Fibroblast of skin of abdomen (primary cell): ENCODE measurements around the gene VSTM1.

ENCODE experiments used
- DNase-seq: peaks from one replicate; pipeline ENCODE4 v3.0.0-alpha.2; 2013

The VSTM1 gene

DNA sequence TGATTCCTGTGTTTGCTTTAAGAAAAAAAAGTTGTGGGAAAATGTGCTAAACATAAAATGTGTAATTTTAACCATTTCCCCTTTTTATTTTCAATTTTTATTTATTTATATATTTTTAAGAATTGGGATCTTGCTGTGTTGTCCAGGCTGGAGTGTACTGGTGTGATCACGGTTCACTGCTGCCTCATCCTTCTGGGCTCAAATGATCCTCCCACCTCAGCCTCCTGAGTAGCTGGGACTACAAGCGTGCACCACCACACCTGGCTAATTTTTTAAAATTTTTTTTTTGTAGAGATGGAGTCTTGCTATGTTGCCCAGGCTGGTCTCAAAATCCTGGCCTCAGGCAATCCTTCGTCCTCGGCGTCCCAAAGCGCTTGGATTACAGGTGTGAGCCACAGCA, 53.2 kb downstream of the VSTM1 start:
- DNase-seq = no peak

DNA sequence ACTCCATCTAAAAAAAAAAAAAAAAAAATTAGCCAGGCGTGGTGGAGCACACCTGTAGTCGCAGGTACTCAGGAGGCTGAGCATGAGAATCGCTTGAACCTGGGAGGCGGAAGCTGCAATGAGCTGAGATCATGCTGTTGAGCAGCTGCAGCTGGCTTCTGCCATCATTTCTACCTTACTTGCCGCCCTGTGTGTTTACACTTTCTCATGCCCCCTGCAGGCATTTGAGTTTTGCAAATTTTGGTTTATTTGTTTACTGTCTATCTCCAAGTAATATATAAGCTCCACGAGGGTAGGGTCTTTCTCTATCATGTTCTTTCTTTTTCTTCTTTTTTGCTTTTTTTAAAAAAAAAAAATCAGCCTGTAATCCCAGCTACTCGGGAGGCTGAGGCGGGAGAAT, 54.3 kb downstream of the VSTM1 start:
- DNase-seq = no peak

DNA sequence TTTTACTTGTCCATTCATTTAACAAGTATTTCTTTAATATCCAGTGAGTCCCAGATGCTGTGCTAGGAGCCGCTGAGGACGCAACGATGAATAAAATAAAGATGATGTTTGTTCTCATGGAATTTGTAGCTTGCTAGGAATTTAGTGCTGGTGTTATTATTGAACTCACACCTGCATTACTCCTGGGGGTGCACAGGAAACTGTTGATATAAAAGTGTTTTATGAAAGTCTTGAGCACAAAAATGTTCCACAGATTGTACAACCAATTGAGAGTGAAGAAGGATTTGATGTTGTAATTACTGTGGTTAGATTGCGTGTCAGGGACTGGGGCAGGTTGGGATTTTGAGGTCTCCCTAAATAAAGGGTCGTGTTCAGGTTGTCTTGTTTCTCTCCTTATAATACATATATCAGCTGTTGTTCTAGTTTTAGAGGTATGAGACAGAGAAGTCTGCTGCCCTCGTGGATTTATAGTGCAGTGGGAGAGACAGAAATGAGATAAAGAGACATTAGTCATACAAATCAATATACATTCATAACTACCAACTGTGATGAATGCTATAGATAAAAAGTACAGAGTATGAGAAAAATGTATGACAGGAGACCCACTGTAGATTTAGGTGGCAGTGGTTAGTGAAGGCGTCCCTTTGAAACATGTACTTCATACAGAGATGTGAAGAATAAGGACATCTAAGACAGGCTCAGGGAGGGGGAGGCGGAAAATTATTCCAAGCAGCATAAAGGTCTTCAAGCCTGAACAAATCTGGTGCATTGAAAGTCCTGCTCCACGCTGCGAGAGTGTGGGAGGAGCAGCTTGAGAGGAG, 61.0 kb downstream of the VSTM1 start:
- no peak for DNase-seq

DNA sequence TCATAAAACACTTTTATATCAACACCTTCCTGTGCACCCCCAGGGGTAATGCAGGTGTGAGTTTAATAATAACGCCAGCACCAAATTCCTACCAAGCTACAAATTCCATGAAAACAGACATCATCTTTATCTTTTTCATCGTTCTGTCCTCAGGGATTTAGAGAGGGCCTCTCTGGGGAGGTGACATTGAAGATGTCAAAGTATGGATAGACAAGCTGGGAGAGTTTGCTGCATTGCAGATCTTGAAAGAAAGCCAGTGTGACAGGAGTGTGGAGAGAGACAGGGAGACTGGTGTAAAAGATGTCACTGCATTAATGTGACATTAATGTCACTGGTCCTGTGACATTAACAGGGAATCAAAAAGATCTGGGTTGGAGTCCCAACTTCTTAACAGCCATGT, 62.2 kb downstream of the VSTM1 start:
- no peak for DNase-seq

DNA sequence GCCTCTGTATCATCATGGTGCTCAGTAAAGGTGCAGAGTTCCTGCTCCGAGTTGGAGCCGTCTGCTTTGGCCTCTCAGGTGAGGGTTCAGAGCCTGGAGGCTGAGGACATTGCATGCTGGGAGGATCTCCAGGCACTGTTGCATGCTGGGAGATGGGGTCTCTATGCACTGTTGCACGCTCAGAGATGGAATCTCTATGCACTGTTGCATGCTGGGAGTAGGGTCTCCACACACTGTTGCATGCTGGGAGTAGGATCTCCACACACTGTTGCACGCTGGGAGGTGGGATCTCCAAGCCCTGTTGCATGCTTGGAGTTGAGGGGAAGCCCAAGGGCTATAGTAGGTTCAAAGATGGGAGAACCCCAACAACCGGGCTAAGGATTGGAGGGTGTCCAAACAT, 64.0 kb downstream of the VSTM1 start:
- no peak for DNase-seq

DNA sequence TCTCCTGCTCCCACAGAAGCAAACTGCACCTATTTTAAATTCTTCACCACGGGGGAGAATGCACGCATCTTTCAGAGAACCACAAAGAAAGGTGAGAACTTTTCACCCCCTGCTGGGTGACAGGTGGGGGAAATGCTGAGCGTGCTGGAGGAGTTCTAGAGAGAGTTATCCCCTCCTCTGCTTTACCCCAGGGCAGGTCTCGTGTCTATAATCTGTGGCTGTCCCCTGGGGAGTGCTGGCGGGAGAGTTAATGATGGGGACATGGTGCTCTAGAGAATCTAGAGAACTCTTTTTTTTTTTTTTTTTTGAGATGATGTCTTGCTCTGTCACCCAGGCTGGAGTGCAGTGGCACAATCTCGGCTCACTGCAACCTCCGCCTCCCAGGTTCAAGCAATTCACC, 65.5 kb downstream of the VSTM1 start:
- no peak for DNase-seq

DNA sequence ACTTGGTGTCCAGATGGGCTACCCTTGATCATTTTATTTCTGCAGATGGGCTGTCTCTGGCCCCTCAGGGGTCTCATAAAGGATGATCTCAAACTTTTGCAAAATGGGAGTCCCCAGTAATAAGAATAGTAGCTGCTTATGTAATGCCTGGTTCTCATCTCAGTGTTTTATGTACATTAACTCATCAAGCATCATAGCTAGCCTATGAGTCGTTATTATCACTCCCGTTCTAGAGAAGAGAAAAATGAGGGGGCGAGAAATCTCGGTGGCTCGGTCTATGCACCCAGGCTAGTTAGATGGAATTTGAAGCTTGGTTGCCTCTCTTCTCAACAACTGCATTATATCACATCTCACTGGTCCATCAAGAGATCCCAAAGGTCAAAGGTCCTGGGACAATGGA, 68.9 kb downstream of the VSTM1 start:
- DNase-seq = no peak

DNA sequence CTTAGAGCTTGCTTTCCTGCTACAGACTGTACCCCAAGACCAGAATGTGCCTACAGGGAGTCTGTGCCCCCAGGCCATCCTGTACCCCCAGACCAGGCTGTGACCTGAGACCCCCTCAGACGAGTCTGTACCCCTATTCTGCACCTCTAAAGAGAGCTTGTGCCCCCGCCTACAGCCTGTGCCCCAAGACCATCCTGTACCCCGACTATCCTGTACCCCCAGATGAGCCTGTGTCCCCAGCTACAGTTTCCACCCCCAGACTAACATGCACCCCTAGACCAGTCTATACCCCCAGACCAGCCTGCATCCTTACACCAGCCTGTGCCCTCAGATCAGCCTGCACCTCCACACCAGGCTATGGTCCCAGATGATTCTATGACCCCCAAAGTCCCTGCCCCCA, 70.2 kb downstream of the VSTM1 start:
- no peak for DNase-seq

DNA sequence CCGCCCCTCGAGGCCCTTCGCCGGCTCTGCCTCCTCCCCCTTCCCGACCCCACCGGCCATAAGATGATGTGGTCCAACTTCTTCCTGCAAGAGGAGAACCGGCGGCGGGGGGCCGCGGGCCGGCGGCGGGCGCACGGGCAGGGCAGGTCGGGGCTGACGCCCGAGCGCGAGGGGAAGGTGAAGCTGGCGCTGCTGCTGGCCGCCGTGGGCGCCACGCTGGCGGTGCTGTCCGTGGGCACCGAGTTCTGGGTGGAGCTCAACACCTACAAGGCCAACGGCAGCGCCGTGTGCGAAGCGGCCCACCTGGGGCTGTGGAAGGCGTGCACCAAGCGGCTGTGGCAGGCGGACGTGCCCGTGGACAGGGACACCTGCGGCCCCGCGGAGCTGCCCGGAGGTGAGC, 70.9 kb downstream of the VSTM1 start:
- no peak for DNase-seq

DNA sequence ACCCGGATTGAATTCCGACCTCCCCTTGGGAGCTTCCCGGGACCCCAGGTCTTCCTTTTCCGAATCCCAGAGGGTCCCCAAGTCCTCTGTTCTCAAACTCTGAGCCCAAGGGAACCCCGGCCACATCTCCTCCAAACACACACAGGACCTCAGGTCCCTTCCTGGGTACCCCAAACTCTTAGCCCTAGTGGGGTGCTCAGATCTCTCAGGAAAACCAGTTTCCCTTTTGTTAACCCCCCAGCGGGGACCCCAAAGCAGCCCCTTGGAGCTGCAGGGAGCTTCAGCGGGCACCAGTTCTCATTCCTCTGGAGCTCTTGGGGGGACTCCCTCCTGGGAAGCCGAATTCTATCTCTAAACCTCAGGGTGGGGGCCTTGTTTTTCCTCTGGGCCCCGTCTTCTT, 71.5 kb downstream of the VSTM1 start:
- DNase-seq = no peak

DNA sequence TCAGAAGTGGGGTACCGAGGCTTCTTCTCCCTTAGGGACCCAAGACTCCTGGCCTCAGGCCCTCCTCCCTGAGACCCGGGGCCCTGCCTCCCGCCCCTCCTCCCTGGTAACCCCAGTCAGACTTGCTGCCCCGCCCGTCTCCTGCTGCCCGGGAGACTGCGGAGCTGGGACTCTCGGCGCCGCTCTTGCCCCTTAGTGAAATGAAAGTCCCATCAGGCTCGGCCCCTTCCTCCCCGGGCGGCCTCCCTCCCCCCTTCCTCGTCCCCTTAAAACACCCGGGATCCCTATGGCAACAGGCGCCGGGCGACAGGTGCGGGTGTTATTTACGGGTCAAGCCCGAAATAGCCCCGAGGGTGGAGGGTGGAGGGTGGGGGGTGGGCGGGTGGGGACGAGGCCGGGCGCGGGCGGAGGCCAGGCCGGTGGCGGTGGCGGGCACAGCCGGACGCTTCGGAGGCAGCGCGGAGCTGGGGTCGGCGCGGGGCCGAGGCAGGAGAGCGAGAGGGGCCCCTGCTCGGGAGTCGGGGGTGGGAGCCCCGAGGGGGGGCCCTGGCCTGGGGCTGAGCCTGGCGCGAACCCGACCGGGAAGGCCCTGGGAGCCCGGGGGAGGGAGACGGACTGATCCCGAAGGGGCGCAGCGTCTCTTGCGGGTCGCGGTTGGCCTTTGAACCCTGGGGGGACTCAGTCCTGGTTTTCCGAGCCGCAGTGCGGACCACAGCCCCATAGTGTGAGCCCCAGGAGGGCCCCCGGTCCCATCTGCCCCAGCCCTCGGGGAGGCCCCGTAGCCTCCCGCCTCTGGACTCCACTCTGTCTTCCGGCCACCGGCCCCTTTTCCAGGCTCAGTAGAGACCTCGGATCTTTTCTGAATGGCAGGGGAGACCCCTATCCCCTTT, 72.2 kb downstream of the VSTM1 start, which contains the start of gene CACNG6:
CACNG6 (plus strand) TSS at position 414 of the 890 bp plus-strand sequence. CDS start 1,241 bp downstream, outside the sequence.
- no peak for DNase-seq
